ENCODE data around the gene ARHGEF28.

Gene ARHGEF28

DNA sequence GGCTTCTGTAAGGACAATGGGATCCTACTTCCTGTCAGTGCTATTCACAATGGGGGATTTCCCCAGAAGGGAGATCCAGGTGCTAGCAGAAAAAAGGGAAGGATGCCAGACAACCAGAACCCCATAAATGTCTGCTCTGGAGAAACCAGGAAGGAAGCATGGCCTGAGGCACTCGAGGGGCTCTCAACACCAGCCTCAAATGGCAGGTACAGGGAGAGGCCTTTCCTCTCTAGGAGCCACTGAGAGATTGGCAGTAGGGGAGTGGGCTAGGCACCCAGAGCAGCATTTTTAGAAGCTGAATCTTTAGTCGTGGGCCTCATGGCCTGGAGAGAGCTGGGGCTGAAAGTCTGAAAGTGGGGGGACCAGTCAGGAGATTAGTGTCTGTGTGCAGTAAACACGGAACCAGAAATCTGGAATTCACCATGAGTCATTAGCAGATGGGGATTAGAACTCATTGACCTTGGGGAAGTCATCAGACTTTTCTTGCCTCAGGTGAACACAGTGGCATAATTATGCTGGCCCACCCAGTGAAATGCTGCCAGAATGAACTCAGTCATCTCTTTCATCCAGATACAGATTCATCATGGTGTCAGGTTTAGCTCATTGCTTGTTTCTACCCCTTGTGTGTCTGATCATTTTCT lies 28.3 kb downstream of the ARHGEF28 start:
- peak; percentile 90 for DNase-seq (ENCODE audit: low read depth, low spot score)
- peak overlapping the region; percentile 99 for H3K27ac ChIP-seq

DNA sequence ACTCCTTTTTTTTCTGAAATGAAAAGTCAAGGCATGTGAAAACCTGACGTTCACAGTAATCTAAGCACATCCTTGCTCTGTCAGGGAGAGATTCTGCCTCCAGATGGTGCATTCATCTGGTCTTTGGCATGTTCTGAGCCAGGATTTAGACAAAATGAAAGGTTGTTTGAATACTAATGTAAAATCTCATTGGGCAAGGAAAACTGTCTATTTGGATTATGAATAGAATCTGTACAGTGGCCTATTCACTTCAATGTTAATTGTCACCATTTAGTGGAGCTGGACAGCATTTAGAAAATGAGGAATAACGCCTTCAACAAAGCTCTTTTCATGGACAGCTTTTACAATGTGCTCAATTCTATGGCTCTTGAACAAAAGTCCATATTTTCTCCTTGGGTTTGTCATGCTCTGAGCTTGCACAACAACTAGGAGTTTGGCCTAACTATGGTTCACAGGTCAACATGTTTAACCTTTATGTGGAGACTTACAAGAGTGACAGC lies 28.9 kb downstream of the ARHGEF28 start:
- DNase-seq (ENCODE audit: low read depth, low spot score) = no peak

DNA sequence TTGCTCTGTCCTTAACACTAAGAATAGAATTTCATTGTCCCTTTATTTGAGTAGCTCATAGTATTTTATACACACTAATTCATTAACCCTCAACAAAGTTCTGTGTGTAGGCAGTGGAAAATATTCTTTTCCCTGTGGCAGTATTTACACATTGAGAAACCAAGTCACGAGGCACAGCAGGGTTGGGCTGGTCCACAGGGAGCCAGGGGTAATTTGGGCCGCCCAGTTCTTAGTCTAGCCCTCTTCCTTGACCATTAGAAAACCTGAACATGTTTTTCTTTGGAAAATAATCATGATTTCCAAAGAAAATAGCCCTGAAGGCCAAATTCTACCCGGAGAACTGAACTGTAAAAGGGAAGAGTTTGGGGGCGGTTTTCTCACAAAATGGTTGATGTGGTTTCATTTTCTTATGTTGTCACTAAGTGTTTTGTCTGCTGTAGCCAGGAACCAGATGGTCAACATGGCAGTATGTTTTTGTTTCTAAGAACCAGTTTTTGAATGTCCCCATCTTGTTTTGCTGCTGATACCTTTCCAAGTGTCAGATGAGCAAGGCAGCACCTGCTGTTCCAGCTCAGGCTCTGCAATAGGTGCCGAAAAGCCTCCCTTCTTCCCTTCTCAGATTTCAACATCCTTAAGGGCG lies 29.6 kb downstream of the ARHGEF28 start:
- no peak for DNase-seq (ENCODE audit: low read depth, low spot score)
- peak overlapping the region; percentile 99 for H3K27ac ChIP-seq

More for the DNA sequence above, 28.9 kb downstream of the ARHGEF28 start:
- H3K27ac ChIP-seq = peak overlapping the region; percentile 99

DNA sequence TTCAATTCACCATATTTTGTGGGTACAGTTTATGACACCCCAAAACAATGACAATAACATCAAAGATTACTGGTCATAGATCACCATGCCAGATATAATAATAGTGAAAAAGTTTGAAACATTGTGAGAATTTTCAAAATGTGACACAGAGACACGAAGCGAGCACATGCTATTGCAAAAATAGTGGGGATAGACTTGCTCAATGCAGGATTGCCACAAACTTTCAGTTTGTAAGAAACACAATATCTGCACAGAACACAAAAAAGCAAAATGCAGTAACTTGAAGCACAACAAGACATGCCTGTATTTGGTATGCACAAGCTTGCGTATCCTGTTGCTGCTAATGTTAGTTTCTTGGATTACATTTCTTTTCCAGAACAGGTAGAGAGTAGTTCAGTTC lies 35.8 kb downstream of the ARHGEF28 start:
- no peak for DNase-seq (ENCODE audit: low read depth, low spot score)
- H3K27ac ChIP-seq = no peak overlapping the region

DNA sequence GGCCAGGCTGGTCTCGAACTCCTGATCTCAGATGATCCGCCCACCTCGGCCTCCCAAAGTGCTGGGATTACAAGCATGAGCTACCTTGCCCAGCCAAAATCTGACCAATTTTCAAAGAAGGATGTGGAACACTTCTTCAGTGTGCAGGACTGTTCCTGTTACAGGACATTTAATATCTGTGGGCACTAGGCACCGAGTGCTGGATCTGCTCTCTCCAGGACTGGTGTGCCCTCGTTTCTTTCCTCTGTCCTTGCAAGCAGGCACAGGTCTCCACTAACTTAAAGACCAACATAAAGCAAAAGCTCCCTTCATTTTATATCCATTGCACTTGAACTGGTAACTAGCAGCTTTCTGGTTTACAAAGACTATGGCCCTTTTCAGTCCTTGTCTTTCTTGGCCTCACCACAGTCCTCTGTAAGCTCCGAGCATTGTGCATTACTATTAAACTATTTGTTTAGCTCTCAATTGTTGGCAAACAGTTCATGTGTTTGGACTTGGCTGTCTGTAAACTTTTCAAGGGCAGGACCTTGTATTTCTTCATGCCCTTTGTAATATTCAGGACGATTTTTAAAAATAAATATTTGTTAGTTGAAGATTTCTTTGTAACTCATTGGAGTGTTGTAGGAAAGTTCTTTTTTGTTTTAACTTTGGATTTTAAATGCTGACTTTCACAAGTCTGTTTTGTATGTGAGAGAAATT lies 37.3 kb downstream of the ARHGEF28 start:
- no peak for DNase-seq (ENCODE audit: low read depth, low spot score)
- peak overlapping the region; percentile 1 for H3K27ac ChIP-seq

DNA sequence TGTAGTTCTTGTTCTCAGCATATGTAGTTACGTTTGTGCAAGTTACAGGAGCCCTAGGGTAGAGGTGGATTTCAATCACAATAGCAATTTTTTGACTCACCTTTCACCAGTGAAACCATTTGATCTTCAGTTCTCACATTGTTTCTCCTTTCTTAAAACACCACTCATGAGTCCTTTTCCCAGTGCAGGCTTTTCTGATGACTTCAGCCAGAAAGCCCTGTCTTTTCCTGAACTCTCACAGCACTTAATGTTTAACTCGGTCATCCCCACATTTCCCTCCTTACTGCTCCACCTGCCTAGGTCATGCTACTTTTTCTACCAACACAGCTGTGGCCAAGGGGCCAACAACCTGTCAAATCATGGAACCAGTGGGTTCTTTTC lies 37.9 kb downstream of the ARHGEF28 start:
- peak overlapping the region; percentile 1 for H3K27ac ChIP-seq

DNA sequence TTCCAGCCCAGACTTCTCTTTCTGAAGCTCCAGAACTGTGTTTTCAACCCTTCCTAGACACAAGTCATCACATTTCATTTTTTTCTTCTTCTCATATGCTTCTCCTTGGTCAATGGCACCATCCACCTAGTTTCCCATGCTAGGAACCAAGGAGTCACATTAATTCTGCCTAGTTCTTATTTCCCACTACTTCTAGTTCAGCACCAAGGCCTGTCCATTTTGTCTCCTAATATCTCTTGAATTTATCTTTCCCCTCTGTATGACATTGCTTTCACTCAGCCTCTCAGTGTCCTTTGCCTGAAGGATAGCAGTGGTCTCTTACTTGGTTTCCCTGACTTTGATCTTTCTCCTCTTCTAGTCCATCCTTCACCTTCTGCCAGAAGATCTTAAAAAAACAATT lies 38.8 kb downstream of the ARHGEF28 start:
- H3K27ac ChIP-seq = no peak overlapping the region

More for the DNA sequence above, 37.9 kb downstream of the ARHGEF28 start:
- DNase-seq (ENCODE audit: low read depth, low spot score) = no peak

DNA sequence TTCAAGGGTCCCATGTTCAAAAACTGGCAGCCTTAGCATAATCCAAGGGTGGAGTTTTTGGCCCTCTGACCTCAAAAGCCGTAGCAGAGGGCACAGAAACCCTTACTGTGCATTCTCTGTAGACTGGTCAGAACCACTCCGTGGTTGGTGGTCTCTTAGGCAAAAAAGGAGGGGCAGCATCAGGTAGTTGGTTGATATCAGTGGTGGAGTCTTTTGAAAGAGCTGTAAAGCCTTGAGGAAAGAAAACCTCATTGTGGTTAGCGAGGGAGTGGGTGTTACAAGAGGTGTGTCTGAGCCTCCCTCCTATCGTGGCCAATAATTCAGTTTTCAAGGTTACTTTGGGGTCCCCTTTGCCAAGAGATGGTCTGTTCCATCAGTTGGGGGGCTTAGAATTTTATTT lies 40.9 kb downstream of the ARHGEF28 start:
- no peak for DNase-seq (ENCODE audit: low read depth, low spot score)

More for the DNA sequence above, 38.8 kb downstream of the ARHGEF28 start:
- no peak for DNase-seq (ENCODE audit: low read depth, low spot score)

DNA sequence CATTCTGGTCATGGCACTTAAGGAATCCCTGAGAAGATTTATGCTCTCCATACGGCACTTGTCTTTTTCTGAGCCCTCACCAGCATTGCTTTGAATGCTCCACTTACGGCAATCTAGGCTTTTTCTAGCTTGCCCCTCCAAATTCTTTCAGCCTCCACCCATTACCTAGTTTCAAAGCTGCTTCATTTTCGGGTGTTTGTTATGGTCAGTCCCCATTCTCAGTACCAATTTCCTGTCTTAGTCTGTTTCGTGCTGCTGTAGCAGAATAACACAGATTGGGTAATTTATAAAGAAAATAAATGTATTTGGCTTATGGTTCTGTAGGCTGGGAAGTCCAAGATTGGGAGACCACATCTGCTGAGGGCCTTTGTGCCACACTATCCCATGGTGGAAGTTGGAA lies 42.0 kb downstream of the ARHGEF28 start:
- no peak overlapping the region for H3K27ac ChIP-seq
- DNase-seq (ENCODE audit: low read depth, low spot score) = no peak

More for the DNA sequence above, 40.9 kb downstream of the ARHGEF28 start:
- no peak overlapping the region for H3K27ac ChIP-seq

DNA sequence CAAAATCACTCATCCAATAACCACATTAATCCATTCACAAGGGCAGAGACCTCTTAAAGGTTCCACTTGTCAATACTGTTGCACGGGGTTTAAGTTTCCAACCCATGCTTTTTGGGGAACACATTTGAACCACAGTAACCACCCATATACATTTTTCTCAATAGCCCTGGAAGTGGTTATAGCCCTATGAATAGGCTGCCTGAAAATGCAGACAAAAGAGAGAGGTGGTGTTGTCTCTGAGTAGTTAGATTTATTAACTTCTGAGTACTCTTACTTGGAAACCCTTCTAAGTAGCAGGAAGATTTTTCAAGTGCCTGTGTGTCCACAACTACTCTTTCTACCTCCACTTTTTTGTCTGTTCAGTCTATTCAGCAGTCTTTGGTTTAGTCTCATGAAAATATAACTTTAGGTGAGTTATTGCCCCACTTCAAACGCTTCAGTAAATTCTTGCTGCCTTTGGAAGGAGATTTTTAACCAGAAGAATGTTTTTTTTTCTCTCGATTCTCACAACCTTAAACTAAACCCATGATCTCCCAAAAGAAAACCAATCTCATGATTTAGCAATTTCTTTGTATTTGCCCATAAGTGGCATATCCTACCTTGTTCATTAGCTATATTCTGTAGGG lies 42.6 kb downstream of the ARHGEF28 start:
- no peak for DNase-seq (ENCODE audit: low read depth, low spot score)
- no peak overlapping the region for H3K27ac ChIP-seq

DNA sequence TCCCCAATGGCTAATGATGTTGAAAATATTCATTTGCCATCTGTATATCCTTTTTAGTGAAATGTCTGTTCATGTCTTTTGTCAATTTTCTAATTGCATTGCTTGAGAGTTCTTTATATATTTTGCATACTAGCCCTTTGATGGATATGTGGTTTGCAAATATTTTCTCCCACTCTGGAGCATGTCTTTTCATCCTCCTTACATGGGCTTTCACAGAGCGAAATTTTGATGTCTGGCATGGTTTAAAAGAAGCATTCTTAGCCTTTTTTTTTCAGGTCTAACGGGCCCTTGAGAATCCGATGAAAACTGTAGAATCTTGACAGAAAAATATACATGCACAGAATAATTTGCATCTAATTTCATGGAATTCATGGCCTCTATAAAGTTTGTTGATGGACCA lies 44.7 kb downstream of the ARHGEF28 start:
- H3K27ac ChIP-seq = peak overlapping the region; percentile 6
- DNase-seq (ENCODE audit: low read depth, low spot score) = no peak

DNA sequence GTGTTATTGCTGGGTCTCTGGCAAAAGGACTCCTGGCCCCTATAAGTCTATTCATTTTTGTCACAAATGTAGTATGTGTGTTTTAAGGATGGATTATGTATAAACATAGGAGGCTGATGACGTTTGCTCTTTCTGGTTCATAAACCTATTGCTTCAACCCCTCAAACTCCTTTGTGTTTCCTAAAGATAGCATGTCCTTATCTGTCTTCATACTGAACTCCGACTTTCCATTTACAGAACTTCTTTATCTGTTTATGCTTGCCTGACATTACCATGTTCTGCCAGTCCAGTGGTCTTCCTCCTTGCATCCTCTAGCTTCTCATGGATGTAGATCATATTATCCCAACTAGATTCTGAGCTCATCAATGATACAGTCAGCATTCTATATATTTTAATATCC lies 46.1 kb downstream of the ARHGEF28 start:
- DNase-seq (ENCODE audit: low read depth, low spot score) = no peak
- H3K27ac ChIP-seq = peak overlapping the region; percentile 80

DNA sequence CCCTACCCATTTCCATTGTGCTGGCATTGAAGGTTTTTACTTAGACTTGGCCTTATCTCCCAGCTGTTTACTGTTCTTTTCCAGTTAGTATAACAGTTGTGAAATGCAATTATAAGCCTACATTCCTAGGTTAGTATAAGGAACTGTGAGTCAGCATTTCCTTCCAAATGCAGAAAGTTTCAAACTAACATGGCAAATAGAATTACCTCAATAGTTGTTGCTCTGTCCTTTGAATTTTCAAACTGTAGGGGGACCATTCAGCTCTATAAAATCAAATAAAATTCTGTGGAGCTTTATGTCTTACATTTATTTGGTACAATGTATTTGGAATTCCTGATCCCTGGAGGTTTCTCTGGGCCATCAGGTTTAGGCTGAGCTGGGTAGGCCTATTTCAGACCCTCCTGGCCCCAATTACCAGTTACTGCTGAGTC lies 47.2 kb downstream of the ARHGEF28 start:
- H3K27ac ChIP-seq = peak overlapping the region; percentile 80
- no peak for DNase-seq (ENCODE audit: low read depth, low spot score)

DNA sequence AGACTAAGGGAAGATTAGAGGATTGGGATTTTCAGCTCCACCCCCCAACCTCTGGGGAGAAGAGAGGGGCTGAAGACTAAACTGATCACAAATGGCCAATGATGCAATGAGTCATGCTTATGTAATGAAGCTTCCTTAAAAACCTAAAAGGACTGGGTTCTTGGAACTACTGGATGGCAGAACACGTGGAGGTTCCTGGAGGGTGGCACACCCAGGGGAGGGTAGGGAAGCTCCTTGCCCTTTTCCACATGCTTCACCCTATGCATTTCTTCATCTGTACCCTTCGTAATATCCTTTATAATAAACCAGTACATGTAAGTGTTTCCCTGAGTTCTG lies 48.6 kb downstream of the ARHGEF28 start:
- peak overlapping the region; percentile 80 for H3K27ac ChIP-seq

DNA sequence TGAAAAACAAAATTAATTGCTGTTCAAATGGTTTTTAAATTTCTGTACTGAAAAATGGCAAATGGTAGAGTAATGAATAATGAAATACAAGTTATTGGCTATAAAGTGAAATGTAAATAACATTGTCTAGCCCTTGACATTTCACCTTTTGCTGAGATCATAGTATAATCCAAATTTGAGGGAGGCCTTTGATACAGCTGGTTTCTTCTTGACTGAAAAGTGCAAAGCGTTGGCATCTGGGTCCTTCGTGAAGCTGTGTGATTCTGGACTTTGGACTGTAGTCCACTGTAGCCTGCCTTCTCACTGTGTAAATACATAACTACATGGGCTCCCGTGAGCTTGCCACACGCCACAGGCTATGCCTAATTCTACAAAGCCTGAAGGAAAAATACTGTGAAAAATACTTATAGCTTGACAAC lies 52.3 kb downstream of the ARHGEF28 start:
- H3K27ac ChIP-seq = no peak overlapping the region
- DNase-seq (ENCODE audit: low read depth, low spot score) = no peak

More for the DNA sequence above, 48.6 kb downstream of the ARHGEF28 start:
- DNase-seq (ENCODE audit: low read depth, low spot score) = no peak

DNA sequence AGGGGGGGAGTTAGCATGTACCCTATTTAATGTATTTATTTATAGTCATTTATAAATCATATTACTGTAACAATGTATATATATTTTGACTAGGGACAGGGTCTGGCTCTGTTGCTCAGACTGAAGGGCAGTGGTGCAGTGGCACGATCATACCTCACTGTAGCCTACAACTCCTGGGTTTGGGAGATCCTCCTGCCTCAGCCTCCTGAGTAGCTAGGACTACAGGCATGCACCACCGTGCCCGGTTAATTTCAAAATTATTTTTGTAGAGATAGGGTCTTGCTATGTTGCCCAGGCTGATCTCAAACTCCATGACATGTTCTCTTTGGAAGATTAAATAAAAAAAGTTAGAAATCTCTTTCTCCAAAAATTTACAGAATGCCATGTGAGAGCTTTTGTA lies 52.8 kb downstream of the ARHGEF28 start:
- no peak overlapping the region for H3K27ac ChIP-seq
- no peak for DNase-seq (ENCODE audit: low read depth, low spot score)

DNA sequence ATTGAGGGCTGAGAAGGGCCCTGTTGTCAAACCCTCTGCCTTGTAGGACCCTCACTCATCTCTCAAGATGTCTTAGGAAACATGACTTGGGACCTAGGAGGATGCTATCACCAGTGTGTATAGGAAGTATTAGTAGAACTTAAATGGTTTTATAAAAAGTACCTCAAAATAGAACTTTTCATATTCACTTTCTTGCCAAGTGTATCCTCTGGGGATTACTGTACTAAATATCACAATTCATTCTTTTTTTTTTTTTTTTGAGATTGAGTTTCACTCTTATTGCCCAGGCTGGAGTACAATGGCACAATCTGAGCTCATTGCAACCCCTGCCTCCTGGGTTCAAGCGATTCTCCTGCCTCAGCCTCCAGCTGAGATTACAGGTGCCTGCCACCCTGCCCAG lies 56.2 kb downstream of the ARHGEF28 start:
- no peak for DNase-seq (ENCODE audit: low read depth, low spot score)
- H3K27ac ChIP-seq = no peak overlapping the region

DNA sequence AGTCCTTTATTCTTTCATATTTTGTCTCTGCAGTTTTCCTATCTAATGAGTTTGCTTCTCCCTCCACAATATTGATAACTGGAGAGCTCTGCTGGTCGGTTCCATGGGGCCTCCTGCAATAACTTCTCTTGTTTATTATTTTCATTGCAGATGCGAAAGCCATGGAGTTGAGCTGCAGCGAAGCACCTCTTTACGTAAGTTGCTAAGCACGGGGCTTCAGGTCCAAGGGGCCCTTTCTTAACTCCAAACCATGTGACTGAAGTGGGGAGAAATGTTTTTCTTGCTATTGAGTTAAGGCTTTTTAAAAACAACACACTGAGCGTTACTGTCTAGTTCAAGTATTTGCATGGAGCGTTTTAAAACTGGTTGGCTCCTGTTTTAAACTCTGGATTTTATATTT lies 58.7 kb downstream of the ARHGEF28 start:
- no peak for DNase-seq (ENCODE audit: low read depth, low spot score)

DNA sequence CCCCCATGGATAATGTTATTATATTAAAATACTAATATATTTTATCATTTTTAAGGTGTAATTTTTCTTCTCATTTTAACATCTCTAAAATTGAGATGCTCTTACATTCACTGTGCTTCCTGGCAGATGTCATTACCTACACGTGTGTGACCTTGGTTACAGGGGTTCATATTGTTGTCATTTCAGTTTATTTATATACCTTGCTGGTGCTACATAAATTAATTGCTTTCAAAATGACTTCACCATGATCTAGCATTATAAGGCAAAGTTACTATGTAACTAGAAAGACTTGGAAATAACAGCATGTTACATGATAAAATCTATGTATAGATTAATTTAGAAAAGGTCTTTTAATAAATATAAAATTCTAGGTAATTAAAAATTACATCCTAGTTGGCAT lies 60.9 kb downstream of the ARHGEF28 start:
- no peak overlapping the region for H3K27ac ChIP-seq
- no peak for DNase-seq (ENCODE audit: low read depth, low spot score)

More for the DNA sequence above, 58.7 kb downstream of the ARHGEF28 start:
- H3K27ac ChIP-seq = no peak overlapping the region

DNA sequence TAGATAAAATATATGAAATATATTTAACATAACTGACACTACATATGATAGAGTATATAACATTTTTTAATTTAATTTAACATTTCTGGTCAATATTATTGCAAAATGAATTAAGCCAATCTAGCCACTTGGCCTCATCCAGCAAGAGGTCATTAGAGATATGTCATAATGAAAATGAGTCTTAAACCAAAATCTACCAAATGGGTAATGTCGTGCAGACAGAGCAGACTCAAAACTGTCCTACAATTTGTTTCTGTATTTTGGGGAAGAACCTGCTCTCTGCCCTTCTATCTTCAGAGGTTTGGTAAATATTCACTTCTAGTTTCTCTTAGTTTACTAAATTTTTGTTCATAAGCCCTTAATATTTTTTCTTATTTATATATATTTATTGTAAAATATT lies 61.4 kb downstream of the ARHGEF28 start:
- no peak overlapping the region for H3K27ac ChIP-seq
- DNase-seq (ENCODE audit: low read depth, low spot score) = no peak

DNA sequence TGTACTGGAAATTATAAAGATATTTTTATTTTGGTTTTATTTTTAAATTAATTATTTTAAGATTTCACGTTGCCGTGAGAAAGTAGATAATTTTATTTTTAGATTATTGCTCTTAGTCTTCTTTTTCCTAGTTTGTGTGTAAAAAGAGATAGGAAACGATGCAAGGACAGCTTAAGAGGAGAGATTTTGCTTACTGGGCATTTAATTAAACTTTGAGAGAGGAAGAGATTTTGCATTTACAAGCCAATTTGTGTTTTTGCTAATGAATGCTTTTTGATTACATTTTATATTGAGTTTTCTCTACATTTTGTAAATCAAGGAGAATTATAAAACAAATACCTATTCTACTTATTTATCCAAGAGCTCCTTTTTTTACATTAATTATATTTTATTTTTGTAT lies 64.0 kb downstream of the ARHGEF28 start:
- DNase-seq (ENCODE audit: low read depth, low spot score) = no peak

More for the DNA sequence above, 64.0 kb downstream of the ARHGEF28 start:
- peak overlapping the region; percentile 52 for H3K27ac ChIP-seq

Measured in epithelial cell of prostate (primary cell).